Measurements from ENCODE around the gene CSF2RB.

CSF2RB gene

GRCh38 chr22:36881504-36882245 is 31.8 kb upstream of the CSF2RB start:
- DNase-seq, result no peak
- no peaks in the 10 kb centered on the region for H3K36me3 ChIP-seq
- no peak for TF ChIP-seq CTCF (IDR thresholded peaks at IDR 0.05; ENCODE audit: low read depth, low read length)
- H3K4me3 ChIP-seq (ENCODE audit: low read depth, low read length), result no peak overlapping the region
- H3K27me3 ChIP-seq (ENCODE audit: insufficient read depth, low read depth, severe bottlenecking), result peaks cover 88% of the 10 kb centered on the region
- no peak overlapping the region for H3K27ac ChIP-seq
- peaks cover 27% of the 10 kb centered on the region for H3K9me3 ChIP-seq (ENCODE audit: severe bottlenecking)

DNA sequence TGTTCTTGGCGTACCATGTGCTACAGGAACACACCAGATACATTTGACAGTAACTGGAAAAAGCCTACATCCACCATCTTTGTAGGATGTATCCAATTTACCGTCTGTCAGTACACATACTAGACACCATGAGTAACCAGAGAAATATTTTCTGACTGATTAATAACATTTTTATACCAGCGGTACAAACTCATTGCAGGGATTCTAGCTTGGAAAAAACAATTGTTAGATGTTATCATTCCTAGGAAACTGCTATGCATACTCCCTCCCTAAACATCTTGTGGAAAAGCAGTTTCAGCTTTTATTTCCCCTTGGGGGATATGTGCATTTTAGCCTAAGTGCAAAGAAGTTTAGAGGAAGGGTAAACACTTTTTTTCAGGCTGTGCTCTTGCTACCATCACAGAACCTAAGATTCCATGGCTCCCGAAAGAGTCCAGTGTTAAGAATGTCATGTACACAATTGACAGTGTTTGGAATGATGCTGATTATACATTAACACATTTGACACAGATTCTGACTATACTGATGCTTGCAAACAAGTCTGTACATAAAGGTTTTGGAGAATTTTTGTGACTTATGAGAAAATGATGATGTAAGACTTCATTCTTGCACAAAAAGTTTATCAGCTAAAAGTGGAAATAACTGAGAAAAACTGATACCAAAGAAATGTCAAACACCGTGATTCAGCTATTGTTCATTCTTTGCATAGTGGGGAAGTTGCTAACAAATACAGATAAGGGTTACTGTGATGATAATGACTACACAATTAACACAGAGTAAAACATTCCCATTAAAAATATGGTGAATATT is 28.9 kb upstream of the CSF2RB start:
- H3K9me3 ChIP-seq (ENCODE audit: severe bottlenecking), result peaks cover 27% of the 10 kb centered on the region
- DNase-seq, result no peak
- no peak for TF ChIP-seq CTCF (IDR thresholded peaks at IDR 0.05; ENCODE audit: low read depth, low read length)
- peaks cover 82% of the 10 kb centered on the region for H3K27me3 ChIP-seq (ENCODE audit: insufficient read depth, low read depth, severe bottlenecking)
- no peak overlapping the region for H3K4me3 ChIP-seq (ENCODE audit: low read depth, low read length)
- no peak overlapping the region for H3K27ac ChIP-seq
- H3K36me3 ChIP-seq, result no peaks in the 10 kb centered on the region

DNA sequence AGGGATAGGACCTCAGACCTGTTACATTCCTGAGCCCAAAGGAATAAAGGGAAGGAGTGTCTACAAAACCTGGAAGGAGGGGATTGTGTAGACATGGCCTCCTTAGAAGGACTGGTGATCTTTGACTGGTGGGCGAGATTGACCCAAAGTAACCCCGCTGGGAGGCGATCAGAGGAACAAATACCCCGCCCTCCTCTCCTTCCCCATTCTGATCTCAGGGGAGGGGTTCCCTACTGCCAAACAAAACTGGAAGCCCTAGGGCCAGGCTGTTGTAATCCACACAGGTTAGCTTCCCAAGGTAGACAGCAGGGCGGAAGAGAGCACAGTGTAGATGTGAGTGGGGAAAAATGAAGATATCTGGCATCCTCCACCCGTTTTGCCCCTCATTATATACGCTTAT is 28.0 kb upstream of the CSF2RB start:
- DNase-seq, result no peak
- no peak for TF ChIP-seq CTCF (IDR thresholded peaks at IDR 0.05; ENCODE audit: low read depth, low read length)
- Histone ChIP-seq H3K4me3 (ENCODE audit: low read depth, low read length) (no peak overlapping the region), H3K27ac (no peak overlapping the region), H3K36me3 (no peaks in the 10 kb centered on the region), H3K9me3 (ENCODE audit: severe bottlenecking) (peaks cover 24% of the 10 kb centered on the region), H3K27me3 (ENCODE audit: insufficient read depth, low read depth, severe bottlenecking) (peaks cover 83% of the 10 kb centered on the region)

GRCh38 chr22:36886016-36886415 is 27.4 kb upstream of the CSF2RB start:
- no peak for DNase-seq
- peaks cover 79% of the 10 kb centered on the region for H3K27me3 ChIP-seq (ENCODE audit: insufficient read depth, low read depth, severe bottlenecking)
- no peak overlapping the region for H3K4me3 ChIP-seq (ENCODE audit: low read depth, low read length)
- H3K27ac ChIP-seq, result no peak overlapping the region
- TF ChIP-seq CTCF (IDR thresholded peaks at IDR 0.05; ENCODE audit: low read depth, low read length), result no peak
- H3K9me3 ChIP-seq (ENCODE audit: severe bottlenecking), result peaks cover 19% of the 10 kb centered on the region
- H3K36me3 ChIP-seq, result no peaks in the 10 kb centered on the region

DNA sequence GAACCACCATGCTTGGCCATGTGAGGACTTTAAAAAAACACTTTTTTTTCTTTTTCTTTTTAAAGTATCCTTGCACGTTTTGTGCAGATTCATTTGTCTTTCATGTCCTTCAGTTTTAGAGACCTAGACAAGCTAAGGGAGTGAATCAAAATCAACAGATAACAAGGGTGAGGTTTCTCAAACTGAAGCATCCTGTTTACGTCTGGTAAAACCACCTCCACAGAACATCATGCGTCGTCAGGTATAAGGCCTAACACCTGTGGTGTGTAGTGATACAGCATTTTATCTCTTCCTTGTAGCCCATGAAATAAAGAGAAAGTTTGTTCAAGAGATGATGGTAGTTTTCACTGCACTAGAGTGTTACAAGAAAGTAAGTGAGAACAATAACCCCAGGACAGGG is 26.3 kb upstream of the CSF2RB start:
- no peak overlapping the region for H3K27ac ChIP-seq
- peaks cover 76% of the 10 kb centered on the region for H3K27me3 ChIP-seq (ENCODE audit: insufficient read depth, low read depth, severe bottlenecking)
- H3K9me3 ChIP-seq (ENCODE audit: severe bottlenecking), result peaks cover 9% of the 10 kb centered on the region
- no peak for DNase-seq
- no peak for TF ChIP-seq CTCF (IDR thresholded peaks at IDR 0.05; ENCODE audit: low read depth, low read length)
- H3K4me3 ChIP-seq (ENCODE audit: low read depth, low read length), result no peak overlapping the region
- H3K36me3 ChIP-seq, result no peaks in the 10 kb centered on the region

Data from WERI-Rb-1 (cell line).